HG03575 (cell line): ENCODE data around the gene TENM4.

Experiments used
- ATAC-seq: cut with Tn5 transposase; IDR thresholded peaks from one replicate; pipeline ENCODE4 v1.9.1; 2021; ENCODE audit not compliant: unreplicated experiment, insufficient number of reproducible peaks, low FRiP score; ENCODE audit errors: extremely low read depth

TENM4 gene

GRCh38 chr11:79067352-79067679 is 373.5 kb downstream of the TENM4 start:
- no peak for ATAC-seq

DNA sequence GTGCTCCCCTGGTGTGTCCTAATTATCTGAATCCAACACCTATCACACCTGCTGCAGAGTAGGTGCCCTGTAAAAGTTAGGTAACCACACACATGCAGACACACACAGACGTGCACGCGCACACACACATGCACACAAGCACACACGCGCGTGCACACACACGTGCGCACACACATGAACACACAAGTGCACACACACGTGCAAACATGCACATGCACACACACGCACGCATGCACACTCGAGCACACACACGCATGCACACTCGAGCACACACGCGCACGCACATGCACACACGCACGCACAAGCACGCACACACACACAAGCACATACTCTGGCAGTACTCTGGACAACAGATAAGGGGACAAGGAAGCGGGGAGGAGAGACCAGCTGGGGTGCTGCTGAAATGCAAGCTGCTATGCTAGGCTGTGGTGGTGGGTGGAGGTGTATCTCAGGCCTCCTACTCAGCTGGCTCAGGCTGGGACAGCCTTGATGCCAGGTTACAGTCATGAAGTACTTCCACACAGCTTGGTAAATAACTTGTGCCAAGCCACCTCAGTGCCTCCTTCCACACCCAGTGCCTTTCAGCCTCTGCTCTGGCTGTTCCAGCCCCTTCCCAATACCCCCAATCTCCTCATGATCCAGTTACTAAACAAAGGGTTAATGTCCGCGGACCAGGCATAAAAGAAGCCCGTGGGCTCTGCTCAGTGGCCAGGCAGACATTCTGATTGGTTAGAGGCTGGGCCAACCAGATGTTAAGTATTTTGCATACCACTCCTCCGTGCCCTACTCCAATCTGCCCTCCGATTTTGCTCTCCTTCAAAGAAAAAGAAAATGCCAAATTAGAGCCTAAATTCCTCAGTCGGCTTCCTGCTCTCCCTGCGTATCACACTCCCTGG is 374.1 kb downstream of the TENM4 start:
- no peak for ATAC-seq

GRCh38 chr11:79062814-79063762 is 377.7 kb downstream of the TENM4 start:
- ATAC-seq, result no peak

- ATAC-seq, result no peak
Observed at GRCh38 chr11:79060081-79060953, 380.5 kb downstream of the TENM4 start.

DNA sequence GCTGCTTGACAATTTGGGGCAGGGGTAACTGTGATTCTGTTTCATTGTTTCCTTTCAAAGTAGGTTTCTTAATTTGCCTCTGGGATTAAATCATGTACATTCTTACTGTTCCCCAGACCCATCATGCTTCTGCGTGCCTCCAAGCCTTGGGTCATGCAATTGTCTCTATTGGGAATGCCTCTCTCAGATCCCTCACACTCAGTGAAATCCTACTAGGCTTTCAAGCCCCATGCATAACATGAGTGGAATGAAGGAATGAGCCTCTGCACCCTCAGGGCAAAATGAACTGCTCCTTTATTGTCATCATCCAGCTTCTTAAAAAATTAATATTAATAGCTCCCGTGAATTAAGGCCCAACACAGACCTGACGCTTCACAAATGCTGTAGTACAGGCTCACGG is 381.7 kb downstream of the TENM4 start:
- ATAC-seq, result no peak

DNA sequence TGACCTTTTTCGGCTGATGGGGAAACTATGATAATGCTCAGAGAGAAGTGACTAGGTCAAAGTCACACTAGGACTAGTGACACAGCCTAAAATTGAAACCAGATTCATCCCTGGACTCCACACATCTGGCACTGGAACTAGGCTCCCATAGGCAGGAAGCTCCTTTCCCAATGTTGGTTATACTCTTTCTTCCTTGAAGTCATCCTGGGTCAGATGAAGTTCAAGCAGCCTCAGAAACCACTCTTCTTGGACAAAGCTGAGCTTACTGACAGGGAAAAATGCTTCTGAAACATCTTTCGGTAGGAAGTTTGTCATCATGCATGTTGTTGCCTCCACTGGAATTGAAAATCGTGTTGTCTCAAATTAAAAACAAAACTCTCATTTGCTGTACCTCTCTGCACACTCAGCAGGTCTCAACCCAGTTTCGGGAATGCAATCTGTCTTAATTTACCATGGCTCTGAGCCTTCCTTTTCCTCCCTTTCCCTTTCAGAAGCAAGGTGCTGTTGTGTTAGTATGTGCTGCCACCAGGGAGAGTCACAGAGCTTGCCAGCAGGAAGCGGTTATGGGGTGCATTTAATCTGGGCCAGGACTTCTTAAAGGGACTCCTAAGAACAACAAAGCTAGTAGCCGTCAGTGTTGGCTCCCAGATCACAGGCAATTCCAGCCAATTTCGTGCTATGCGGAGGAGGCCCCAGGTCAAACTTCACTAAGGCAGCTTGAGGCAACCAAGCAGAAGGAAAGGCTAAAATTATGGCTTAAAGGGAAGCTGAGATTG is 384.8 kb downstream of the TENM4 start:
- no peak for ATAC-seq

DNA sequence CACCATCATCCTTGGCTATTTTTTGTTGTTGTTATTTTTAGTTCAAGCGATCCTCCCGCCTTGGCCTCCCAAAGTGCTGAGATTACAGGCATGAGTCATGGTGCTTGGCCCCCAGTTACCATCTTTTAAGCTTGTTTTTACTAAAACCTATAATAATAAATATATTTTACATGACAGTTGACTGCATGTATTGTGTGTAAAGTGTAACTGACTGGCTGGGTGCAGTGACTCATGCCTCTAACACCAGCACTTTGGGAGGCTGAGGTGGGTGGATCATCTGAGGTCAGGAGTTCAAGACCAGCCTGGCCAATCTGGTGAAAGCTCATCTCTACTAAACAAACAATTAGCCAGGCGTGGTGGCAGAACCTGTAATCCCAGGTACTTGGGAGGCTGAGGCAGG is 386.2 kb downstream of the TENM4 start:
- no peak for ATAC-seq

DNA sequence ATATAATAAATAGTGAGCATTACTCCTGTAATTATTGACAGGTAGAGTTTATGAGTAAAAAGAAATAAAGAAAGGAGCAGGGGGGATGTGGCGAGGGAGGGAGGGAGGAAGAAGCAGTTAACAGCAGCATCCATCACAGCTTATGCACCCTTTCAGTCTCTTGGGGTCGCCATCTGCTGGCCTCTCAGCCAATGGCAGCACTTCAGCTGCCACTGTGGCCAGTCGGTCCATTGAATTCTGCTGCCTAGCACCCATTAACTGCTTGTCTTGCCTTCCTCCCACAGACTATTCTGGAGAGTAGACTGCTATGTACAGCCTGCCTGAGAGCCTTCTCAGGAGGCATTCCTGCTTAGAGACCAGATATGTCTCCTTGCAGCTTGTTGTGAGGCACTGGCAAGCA is 388.3 kb downstream of the TENM4 start:
- no peak for ATAC-seq

- no peak for ATAC-seq
Observed at GRCh38 chr11:79050786-79051185, 390.0 kb downstream of the TENM4 start.

- no peak for ATAC-seq
Observed at GRCh38 chr11:79049741-79050179, 391.1 kb downstream of the TENM4 start.

DNA sequence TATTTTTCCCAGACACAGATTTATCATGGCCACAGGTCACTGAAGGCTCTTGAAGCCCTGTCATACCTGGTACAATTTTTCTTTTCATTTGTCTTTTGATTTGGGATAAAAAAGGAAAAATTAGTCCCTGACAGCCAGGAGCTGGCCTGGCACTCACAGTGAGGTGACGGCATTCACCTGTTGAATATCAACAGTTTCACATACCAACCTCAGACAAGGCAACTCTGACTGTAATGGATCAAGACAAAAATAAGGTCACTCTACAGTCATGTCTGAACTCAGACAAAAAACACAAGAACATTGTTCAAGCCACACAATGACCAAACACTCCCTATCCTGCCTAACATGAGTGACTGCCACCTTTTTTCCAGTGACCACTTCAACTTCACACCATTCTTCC is 392.9 kb downstream of the TENM4 start:
- ATAC-seq, result no peak

- no peak for ATAC-seq
Observed at GRCh38 chr11:79047321-79047720, 393.5 kb downstream of the TENM4 start.

DNA sequence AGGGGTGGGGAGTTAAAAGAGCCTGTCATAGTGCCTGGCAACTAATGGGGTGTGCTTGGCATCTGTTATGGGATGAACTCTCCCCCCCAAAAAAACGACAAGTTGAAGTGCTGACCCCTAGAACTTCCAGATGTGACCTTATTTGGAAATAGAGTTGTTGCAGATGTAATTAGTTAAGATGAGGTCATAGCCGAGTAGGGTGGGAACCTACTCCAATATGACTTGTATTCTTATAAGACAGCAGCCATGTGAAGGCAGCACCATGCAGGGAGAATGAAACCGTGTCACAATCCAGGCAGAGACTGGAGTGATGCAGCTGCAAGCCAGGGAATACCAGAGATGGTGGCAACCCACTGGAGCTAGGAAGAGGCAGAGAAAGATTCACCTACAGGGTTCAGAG is 394.5 kb downstream of the TENM4 start:
- ATAC-seq, result no peak

GRCh38 chr11:79045800-79046304 is 395.0 kb downstream of the TENM4 start:
- ATAC-seq, result no peak

DNA sequence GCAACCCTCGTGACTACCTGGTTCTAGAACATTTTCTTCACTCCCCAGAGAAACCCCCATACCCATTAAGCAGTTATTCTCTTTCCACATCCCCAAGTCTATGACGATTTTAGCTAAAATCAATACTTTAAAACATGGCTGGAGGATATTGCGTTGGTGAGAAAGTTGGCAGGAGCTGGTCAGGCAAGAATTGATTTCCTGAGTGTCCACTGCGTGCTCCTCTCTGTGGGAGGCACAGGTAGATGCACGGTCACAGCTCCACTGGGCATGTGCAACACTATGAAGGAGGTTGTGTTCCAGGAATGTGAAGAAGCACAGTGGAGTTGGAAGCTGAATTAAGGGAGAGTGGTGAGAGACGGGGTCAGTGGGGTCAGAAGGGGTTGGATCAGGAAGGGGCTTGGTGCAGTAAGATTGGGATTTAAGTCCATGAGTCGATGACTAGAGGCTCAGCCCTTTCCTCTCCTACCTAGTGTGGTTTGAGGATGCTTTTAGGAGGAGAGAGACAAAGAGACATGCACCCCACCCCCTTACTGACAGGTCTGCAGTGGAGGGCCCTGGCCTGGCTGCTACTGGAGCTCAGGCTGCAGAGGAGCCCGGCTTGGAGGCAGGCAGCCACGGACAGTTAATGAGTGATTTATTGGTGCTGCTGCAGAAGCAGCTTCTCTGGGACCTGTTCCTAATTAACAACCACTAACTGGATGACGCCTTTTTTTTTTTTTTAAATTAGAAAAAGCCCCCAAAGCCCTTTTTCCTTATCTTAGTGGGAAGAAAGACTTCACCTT is 395.6 kb downstream of the TENM4 start:
- ATAC-seq, result no peak

- ATAC-seq, result no peak
Observed at GRCh38 chr11:79044201-79044600, 396.6 kb downstream of the TENM4 start.

DNA sequence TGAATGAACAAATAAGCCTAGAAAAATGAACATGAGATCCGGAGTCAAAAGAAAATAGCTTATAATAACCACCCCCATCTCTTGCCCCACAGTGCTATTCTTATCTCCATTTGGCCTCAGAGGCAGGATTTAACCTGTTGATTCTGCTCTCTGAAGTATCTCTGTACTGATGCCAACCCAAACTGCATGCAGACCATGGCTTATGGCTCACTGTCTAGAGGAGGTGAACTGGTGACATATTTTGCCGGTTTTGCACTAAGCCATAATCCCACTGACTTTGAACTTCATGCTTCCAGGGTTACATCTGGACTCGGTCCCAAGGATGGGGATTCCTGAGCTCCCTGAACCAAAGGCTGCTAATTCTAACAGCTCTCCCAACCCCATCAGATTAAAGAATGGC is 397.1 kb downstream of the TENM4 start:
- no peak for ATAC-seq
